HepG2 (cell line): ENCODE measurements around the gene MAP2K5. TPM values are rescaled to one million over a fixed set of nuclear protein-coding genes. Genes with fewer than 3 reads are reported as not detected.
A peak's percentile ranks its signal among the peaks of the same experiment; 100 is the strongest.

Experiments
- ELF4 ChIP-seq: sonication (generic); formaldehyde crosslinking; IDR thresholded peaks from 2 replicates; pipeline ENCODE4 v1.5.0; 2020; ENCODE audit warnings: missing genetic modification reagents, mild to moderate bottlenecking, moderate library complexity, borderline replicate concordance
- FOXJ3 ChIP-seq: sonication (generic); formaldehyde crosslinking; IDR thresholded peaks from 2 replicates; pipeline ENCODE4 v1.4.0; 2020; ENCODE audit warnings: missing genetic modification reagents, mild to moderate bottlenecking, borderline replicate concordance
- MAF1 ChIP-seq: sonication (generic); formaldehyde crosslinking; IDR thresholded peaks from 2 replicates; pipeline ENCODE4 v1.5.0; 2020; ENCODE audit warnings: missing genetic modification reagents, borderline replicate concordance
- MED1 ChIP-seq: sonication (generic); formaldehyde crosslinking; IDR thresholded peaks from 2 replicates; pipeline ENCODE4 v1.4.0; 2020; ENCODE audit warnings: missing genetic modification reagents
- MXI1 ChIP-seq: IDR thresholded peaks from 3 replicates; pipeline ENCODE4 v1.6.1; 2012; ENCODE audit warnings: low read depth, low read length, inconsistent platforms, borderline replicate concordance
- NBN ChIP-seq: fragments of 450-650 bp; conservative IDR thresholded peaks from 2 replicates; pipeline ENCODE4 v1.6.1; 2017
- NRL ChIP-seq: sonication (generic); formaldehyde crosslinking; IDR thresholded peaks from 2 replicates; pipeline ENCODE4 v1.5.0; 2020; ENCODE audit warnings: missing genetic modification reagents, mild to moderate bottlenecking, moderate library complexity, borderline replicate concordance
- RARA ChIP-seq: IDR thresholded peaks from 2 replicates; pipeline ENCODE4 v1.6.1; 2016; ENCODE audit warnings: missing genetic modification reagents, missing compliant biosample characterization
- RCOR2 ChIP-seq: IDR thresholded peaks from 2 replicates; pipeline ENCODE4 v1.6.1; 2016; ENCODE audit warnings: missing biosample characterization, missing genetic modification reagents
- SMYD3 ChIP-seq: sonication (generic); formaldehyde crosslinking; IDR thresholded peaks from 2 replicates; pipeline ENCODE4 v1.8.1; 2023; ENCODE audit warnings: mild to moderate bottlenecking, missing genetic modification reagents
- ZFP1 ChIP-seq: IDR thresholded peaks from 2 replicates; pipeline ENCODE4 v1.6.1; 2016
- ZMYM3 ChIP-seq: sonication (generic); formaldehyde crosslinking; IDR thresholded peaks from 2 replicates; pipeline ENCODE4 v1.5.1; 2020; ENCODE audit warnings: mild to moderate bottlenecking, missing genetic modification reagents
- ZNF615 ChIP-seq: sonication (generic); formaldehyde crosslinking; IDR thresholded peaks from 2 replicates; pipeline ENCODE4 v1.5.0; 2020; ENCODE audit warnings: mild to moderate bottlenecking, missing genetic modification reagents, borderline replicate concordance
- ZNF619 ChIP-seq: sonication (generic); formaldehyde crosslinking; IDR thresholded peaks from 2 replicates; pipeline ENCODE4 v1.4.0; 2020; ENCODE audit warnings: mild to moderate bottlenecking, missing genetic modification reagents
- ZNF737 ChIP-seq: sonication (generic); formaldehyde crosslinking; IDR thresholded peaks from 2 replicates; pipeline ENCODE4 v1.5.0; 2020; ENCODE audit warnings: missing genetic modification reagents, mild to moderate bottlenecking, borderline replicate concordance
- ZNF747 ChIP-seq: sonication (generic); formaldehyde crosslinking; IDR thresholded peaks from 2 replicates; pipeline ENCODE4 v1.8.1; 2023; ENCODE audit warnings: missing genetic modification reagents, mild to moderate bottlenecking, borderline replicate concordance
- ZSCAN20 ChIP-seq: sonication (generic); formaldehyde crosslinking; IDR thresholded peaks from 2 replicates; pipeline ENCODE4 v1.4.0; 2020; ENCODE audit warnings: missing genetic modification reagents, mild to moderate bottlenecking, borderline replicate concordance
- polyA plus RNA-seq, 8 experiments: library from polyadenylated mRNA; depleted of rRNA in 3 of 8; stranded (reverse) in 7 of 8; unstranded in 1 of 8; fragments of >200 nt; fragmentation: Illumina TruSeq in 4 of 8; extraction: Trizol in 4 of 8; gene quantifications; 2 replicates each; pipeline versions ENCODE4 v1.2.1 to v1.2.3, GENCODE V29; 2011 to 2016; ENCODE audit warnings: low read depth in 4 of 8, missing spikeins in 1 of 8, mixed read lengths in 1 of 8; ENCODE audit not compliant: insufficient read depth in 1 of 8
- total RNA-seq, 5 experiments: library from RNA; depleted of rRNA; stranded (reverse); fragments of >200 nt; fragmentation: Illumina TruSeq; extraction: Trizol; gene quantifications; 2 replicates each; pipeline ENCODE4 v1.2.3, GENCODE V29; 2016; ENCODE audit warnings: low read depth in 1 of 5
- TF ChIP-seq, protein P1 (sequence below): IDR thresholded peaks from 2 replicates; pipeline ENCODE4 v1.6.1; 2016; ENCODE audit warnings: mild to moderate bottlenecking
- TF ChIP-seq, protein P2 (sequence below): sonication (generic); formaldehyde crosslinking; IDR thresholded peaks from 2 replicates; pipeline ENCODE4 v1.4.0; 2020; ENCODE audit warnings: mild to moderate bottlenecking, missing genetic modification reagents, borderline replicate concordance
- TF ChIP-seq, protein P3 (sequence below): sonication (generic); formaldehyde crosslinking; IDR thresholded peaks from 2 replicates; pipeline ENCODE4 v1.4.0; 2020; ENCODE audit warnings: mild to moderate bottlenecking, missing genetic modification reagents
- TF ChIP-seq, protein P4 (sequence below): sonication (generic); formaldehyde crosslinking; IDR thresholded peaks from 2 replicates; pipeline ENCODE4 v1.4.0; 2020; ENCODE audit warnings: missing genetic modification reagents

MAP2K5 gene
- total and polyA plus RNA-seq, 2 of the 13 experiments (the other 11 are each of a cell fraction or from before 2014, with no cell fraction given) = 4.0 to 4.3 TPM

DNA sequence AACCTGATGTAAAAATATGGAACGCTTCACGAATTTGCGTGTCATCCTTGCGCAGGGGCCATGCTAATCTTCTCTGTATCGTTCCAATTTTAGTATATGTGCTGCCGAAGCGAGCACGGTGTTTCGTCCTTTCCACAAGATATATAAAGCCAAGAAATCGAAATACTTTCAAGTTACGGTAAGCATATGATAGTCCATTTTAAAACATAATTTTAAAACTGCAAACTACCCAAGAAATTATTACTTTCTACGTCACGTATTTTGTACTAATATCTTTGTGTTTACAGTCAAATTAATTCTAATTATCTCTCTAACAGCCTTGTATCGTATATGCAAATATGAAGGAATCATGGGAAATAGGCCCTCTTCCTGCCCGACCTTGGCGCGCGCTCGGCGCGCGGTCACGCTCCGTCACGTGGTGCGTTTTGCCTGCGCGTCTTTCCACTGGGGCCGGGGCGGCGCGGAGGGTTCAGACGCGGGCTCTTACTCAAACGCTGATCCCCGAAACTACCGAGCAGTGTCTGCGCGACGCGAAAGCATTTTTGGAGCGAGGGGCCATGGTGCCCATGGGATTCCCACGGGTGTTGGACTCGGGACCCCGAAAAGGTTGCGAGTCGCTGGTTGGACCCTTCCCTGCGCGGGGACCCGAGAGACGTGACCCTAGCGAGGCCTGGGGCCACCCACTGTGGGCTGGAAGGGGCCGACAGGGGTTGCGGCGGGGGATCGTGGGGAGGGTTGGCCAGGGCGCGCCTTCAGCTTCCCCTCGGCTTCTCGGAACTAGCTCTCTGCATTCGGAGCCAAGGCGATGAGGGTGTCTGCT lies 297.6 kb downstream of the MAP2K5 start, which contains the start of gene RNU6-1 (continued):
- 0 out of 2 replicates have a peak, but pooled peaks have one; percentile 41 for TF ChIP-seq ZNF619 (CRISPR knock-in tag)
- TF ChIP-seq MXI1 = peak; percentile 31; the same call in 2 of the 3 replicates
- TF ChIP-seq, protein P1, sequence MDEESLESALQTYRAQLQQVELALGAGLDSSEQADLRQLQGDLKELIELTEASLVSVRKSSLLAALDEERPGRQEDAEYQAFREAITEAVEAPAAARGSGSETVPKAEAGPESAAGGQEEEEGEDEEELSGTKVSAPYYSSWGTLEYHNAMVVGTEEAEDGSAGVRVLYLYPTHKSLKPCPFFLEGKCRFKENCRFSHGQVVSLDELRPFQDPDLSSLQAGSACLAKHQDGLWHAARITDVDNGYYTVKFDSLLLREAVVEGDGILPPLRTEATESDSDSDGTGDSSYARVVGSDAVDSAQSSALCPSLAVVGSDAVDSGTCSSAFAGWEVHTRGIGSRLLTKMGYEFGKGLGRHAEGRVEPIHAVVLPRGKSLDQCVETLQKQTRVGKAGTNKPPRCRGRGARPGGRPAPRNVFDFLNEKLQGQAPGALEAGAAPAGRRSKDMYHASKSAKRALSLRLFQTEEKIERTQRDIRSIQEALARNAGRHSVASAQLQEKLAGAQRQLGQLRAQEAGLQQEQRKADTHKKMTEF = peak; percentile 81; the same call in 1 of the 2 replicates
- peak; percentile 94 for TF ChIP-seq NRL (CRISPR knock-in tag)
- TF ChIP-seq, protein P2, sequence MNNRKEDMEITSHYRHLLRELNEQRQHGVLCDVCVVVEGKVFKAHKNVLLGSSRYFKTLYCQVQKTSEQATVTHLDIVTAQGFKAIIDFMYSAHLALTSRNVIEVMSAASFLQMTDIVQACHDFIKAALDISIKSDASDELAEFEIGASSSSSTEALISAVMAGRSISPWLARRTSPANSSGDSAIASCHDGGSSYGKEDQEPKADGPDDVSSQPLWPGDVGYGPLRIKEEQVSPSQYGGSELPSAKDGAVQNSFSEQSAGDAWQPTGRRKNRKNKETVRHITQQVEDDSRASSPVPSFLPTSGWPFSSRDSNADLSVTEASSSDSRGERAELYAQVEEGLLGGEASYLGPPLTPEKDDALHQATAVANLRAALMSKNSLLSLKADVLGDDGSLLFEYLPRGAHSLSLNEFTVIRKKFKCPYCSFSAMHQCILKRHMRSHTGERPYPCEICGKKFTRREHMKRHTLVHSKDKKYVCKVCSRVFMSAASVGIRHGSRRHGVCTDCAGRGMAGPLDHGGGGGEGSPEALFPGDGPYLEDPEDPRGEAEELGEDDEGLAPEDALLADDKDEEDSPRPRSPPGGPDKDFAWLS (CRISPR knock-in tag) = no peak
- no peak for TF ChIP-seq ZFP1 (CRISPR knock-in tag)
- TF ChIP-seq MAF1 (CRISPR knock-in tag) = no peak
- no peak for TF ChIP-seq ZNF747
- no peak for TF ChIP-seq NBN
- peak; percentile 20; the same call in 1 of the 2 replicates for TF ChIP-seq RCOR2 (CRISPR knock-in tag)
- no peak for TF ChIP-seq ELF4
- TF ChIP-seq, protein P3, sequence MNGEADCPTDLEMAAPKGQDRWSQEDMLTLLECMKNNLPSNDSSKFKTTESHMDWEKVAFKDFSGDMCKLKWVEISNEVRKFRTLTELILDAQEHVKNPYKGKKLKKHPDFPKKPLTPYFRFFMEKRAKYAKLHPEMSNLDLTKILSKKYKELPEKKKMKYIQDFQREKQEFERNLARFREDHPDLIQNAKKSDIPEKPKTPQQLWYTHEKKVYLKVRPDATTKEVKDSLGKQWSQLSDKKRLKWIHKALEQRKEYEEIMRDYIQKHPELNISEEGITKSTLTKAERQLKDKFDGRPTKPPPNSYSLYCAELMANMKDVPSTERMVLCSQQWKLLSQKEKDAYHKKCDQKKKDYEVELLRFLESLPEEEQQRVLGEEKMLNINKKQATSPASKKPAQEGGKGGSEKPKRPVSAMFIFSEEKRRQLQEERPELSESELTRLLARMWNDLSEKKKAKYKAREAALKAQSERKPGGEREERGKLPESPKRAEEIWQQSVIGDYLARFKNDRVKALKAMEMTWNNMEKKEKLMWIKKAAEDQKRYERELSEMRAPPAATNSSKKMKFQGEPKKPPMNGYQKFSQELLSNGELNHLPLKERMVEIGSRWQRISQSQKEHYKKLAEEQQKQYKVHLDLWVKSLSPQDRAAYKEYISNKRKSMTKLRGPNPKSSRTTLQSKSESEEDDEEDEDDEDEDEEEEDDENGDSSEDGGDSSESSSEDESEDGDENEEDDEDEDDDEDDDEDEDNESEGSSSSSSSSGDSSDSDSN (CRISPR knock-in tag) = peak; percentile 62
- TF ChIP-seq RARA (CRISPR knock-in tag) = no peak
- no peak; the same call in 1 of the 2 replicates for TF ChIP-seq FOXJ3 (CRISPR knock-in tag)
- peak; percentile 69; the same call in 1 of the 2 replicates for TF ChIP-seq SMYD3 (CRISPR knock-in tag)
- TF ChIP-seq ZNF615 = no peak
- no peak for TF ChIP-seq ZNF737 (CRISPR knock-in tag)
- no peak for TF ChIP-seq ZMYM3 (CRISPR knock-in tag)
- TF ChIP-seq ZSCAN20 = no peak
- TF ChIP-seq MED1 = no peak
- TF ChIP-seq, protein P4, sequence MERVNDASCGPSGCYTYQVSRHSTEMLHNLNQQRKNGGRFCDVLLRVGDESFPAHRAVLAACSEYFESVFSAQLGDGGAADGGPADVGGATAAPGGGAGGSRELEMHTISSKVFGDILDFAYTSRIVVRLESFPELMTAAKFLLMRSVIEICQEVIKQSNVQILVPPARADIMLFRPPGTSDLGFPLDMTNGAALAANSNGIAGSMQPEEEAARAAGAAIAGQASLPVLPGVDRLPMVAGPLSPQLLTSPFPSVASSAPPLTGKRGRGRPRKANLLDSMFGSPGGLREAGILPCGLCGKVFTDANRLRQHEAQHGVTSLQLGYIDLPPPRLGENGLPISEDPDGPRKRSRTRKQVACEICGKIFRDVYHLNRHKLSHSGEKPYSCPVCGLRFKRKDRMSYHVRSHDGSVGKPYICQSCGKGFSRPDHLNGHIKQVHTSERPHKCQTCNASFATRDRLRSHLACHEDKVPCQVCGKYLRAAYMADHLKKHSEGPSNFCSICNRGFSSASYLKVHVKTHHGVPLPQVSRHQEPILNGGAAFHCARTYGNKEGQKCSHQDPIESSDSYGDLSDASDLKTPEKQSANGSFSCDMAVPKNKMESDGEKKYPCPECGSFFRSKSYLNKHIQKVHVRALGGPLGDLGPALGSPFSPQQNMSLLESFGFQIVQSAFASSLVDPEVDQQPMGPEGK (CRISPR knock-in tag) = 0 out of 2 replicates have a peak, but pooled peaks have one; percentile 12
